Activated CD4-positive, alpha-beta T cell treated with anti-CD3 and anti-CD28 coated beads, Interleukin-2, amount 10 ng/mL, durations not matched to agents 7 days and 5 days (primary cell): Measurements from ENCODE around the gene EYA2. TPM values are rescaled to one million over a fixed set of nuclear protein-coding genes. Genes with fewer than 3 reads are reported as not detected.

Source experiments
- CTCF ChIA-PET: fragments of 350-600 bp; sonication (Branson Sonifier 250); formaldehyde crosslinking; loops from one replicate; lab custom pipeline; 2021; ENCODE audit warnings: antibody characterized with exemption; lab: Charles Lee
- POLR2A ChIA-PET: fragments of 350-600 bp; sonication (Branson Sonifier 250); formaldehyde crosslinking; loops from one replicate; lab custom pipeline; 2021; ENCODE audit warnings: antibody characterized with exemption; lab: Charles Lee
- DNase-seq: peaks from one replicate; pipeline ENCODE4 v3.0.0-alpha.2; 2020
- H3K27ac Mint-ChIP-seq: one replicate; pipeline ENCODE4 v1.8.0; 2021; ENCODE audit warnings: mild to moderate bottlenecking, moderate library complexity, mixed read lengths
- H3K27me3 Mint-ChIP-seq: one replicate; pipeline ENCODE4 v1.8.0; 2021; ENCODE audit warnings: mixed read lengths
- H3K36me3 Mint-ChIP-seq: one replicate; pipeline ENCODE4 v1.8.0; 2021; ENCODE audit warnings: low read depth, mixed read lengths
- H3K4me1 Mint-ChIP-seq: one replicate; pipeline ENCODE4 v1.8.0; 2021; ENCODE audit warnings: mixed read lengths
- H3K4me3 Mint-ChIP-seq: one replicate; pipeline ENCODE4 v1.8.0; 2021; ENCODE audit warnings: mild to moderate bottlenecking, moderate library complexity, mixed read lengths
- H3K9me3 Mint-ChIP-seq: one replicate; pipeline ENCODE4 v1.8.0; 2021; ENCODE audit warnings: mixed read lengths
- total RNA-seq, 2 experiments: library from RNA; stranded (reverse); gene quantifications; one replicate each; pipeline ENCODE4 v1.2.3, GENCODE V29; 2021

The EYA2 gene
- total RNA-seq, 2 experiments from 2014 or later: not detected

- peak; percentile 29 for DNase-seq
- H3K36me3 Mint-ChIP-seq: no peaks in the 10 kb centered on the region
- POLR2A ChIA-PET: no interaction called here
- no peaks in the 10 kb centered on the region for H3K27me3 Mint-ChIP-seq
- no peak overlapping the region for H3K4me3 Mint-ChIP-seq
- H3K27ac Mint-ChIP-seq: no peak overlapping the region
- peaks cover 4% of the 10 kb centered on the region for H3K4me1 Mint-ChIP-seq
- CTCF ChIA-PET: interaction anchor here (0.5 to 1.4 kb wide), 3 partner anchors 10 to 637 kb away, joined by 3 read pairs; no protein-coding TSS in a partner anchor
- H3K9me3 Mint-ChIP-seq: peaks cover 2% of the 10 kb centered on the region
Measured at GRCh38 chr20:47181056-47181862, 286.6 kb downstream of the EYA2 start.

DNA sequence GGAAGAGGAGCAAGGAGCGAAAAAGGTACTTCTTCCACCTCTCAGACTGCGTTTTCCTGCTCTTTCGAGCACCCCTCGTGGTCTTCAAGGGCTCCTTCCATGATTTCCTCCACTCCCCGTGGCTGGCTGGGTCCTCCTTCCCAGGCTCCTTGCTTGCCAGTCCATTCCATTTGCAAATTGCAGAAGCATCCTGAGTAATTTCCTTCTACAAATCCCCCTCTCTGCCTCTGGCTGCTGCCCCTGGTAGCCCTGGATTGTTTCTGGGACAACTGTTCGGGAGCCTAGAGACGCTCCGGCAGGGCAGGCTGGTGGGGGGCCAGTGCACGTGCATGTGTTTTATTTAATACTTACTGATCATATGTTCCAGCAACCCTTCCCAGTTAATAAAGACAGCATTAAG, 288.7 kb downstream of the EYA2 start:
- Mint-ChIP-seq H3K36me3 (no peaks in the 10 kb centered on the region), H3K9me3 (peaks cover 2% of the 10 kb centered on the region), H3K4me1 (peaks cover 9% of the 10 kb centered on the region), H3K27me3 (peaks cover 2% of the 10 kb centered on the region), H3K4me3 (no peak overlapping the region), H3K27ac (no peak overlapping the region)
- no peak for DNase-seq
- POLR2A ChIA-PET: no interaction called here
- CTCF ChIA-PET: interaction anchor here (0.5 to 1.0 kb wide), 2 partner anchors 179 to 186 kb away, joined by 3 read pairs; no protein-coding TSS in a partner anchor

GRCh38 chr20:47187450-47188195, 293.0 kb downstream of the EYA2 start:
- CTCF ChIA-PET: interaction anchor here (0.6 to 1.3 kb wide), 2 partner anchors 16 to 18 kb away, joined by 3 to 6 read pairs; no protein-coding TSS in a partner anchor
- no peak overlapping the region for H3K27ac Mint-ChIP-seq
- H3K9me3 Mint-ChIP-seq: no peaks in the 10 kb centered on the region
- H3K4me3 Mint-ChIP-seq: no peak overlapping the region
- peak; percentile 22 for DNase-seq
- peaks cover 14% of the 10 kb centered on the region for H3K27me3 Mint-ChIP-seq
- peaks cover 18% of the 10 kb centered on the region for H3K4me1 Mint-ChIP-seq
- no peaks in the 10 kb centered on the region for H3K36me3 Mint-ChIP-seq
- POLR2A ChIA-PET: no interaction called here

DNA sequence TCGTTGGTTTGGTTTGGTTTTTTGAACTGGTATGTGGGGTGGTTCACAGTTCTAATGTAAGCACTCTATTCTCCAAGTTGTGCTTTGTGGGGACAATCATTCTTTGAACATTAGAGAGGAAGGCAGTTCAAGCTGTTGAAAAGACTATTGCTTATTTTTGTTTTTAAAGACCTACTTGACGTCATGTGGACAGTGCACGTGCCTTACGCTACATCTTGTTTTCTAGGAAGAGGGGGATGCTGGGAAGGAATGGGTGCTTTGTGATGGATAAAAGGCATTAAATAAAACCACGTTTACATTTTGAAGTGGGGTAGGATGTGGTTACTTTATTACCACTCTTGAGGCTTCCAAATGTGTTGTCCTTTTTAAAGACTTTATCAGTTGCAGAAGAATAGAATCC, 293.9 kb downstream of the EYA2 start:
- peaks cover 14% of the 10 kb centered on the region for H3K27me3 Mint-ChIP-seq
- H3K9me3 Mint-ChIP-seq: no peaks in the 10 kb centered on the region
- POLR2A ChIA-PET: no interaction called here
- peaks cover 18% of the 10 kb centered on the region for H3K4me1 Mint-ChIP-seq
- H3K4me3 Mint-ChIP-seq: no peak overlapping the region
- CTCF ChIA-PET: no interaction called here
- DNase-seq: no peak
- H3K36me3 Mint-ChIP-seq: no peaks in the 10 kb centered on the region
- no peak overlapping the region for H3K27ac Mint-ChIP-seq

GRCh38 chr20:47189060-47189459, 294.4 kb downstream of the EYA2 start:
- Mint-ChIP-seq H3K4me3 (no peak overlapping the region), H3K4me1 (peaks cover 18% of the 10 kb centered on the region)
- CTCF ChIA-PET: interaction anchor here (0.6 to 1.9 kb wide), 3 partner anchors 16 to 1731 kb away, joined by 3 to 7 read pairs (median 5); no protein-coding TSS in a partner anchor

GRCh38 chr20:47191074-47191673, 296.5 kb downstream of the EYA2 start:
- POLR2A ChIA-PET: no interaction called here

More at GRCh38 chr20:47189060-47189459, 294.4 kb downstream of the EYA2 start:
- POLR2A ChIA-PET: no interaction called here
- no peak for DNase-seq
- H3K9me3 Mint-ChIP-seq: no peaks in the 10 kb centered on the region
- no peaks in the 10 kb centered on the region for H3K36me3 Mint-ChIP-seq
- no peak overlapping the region for H3K27ac Mint-ChIP-seq
- H3K27me3 Mint-ChIP-seq: peaks cover 14% of the 10 kb centered on the region

GRCh38 chr20:47191956-47192355, 297.3 kb downstream of the EYA2 start:
- no peak for DNase-seq
- H3K27me3 Mint-ChIP-seq: peaks cover 16% of the 10 kb centered on the region
- CTCF ChIA-PET: no interaction called here
- POLR2A ChIA-PET: no interaction called here
- H3K27ac Mint-ChIP-seq: no peak overlapping the region
- peaks cover 22% of the 10 kb centered on the region for H3K4me1 Mint-ChIP-seq
- H3K9me3 Mint-ChIP-seq: no peaks in the 10 kb centered on the region
- H3K36me3 Mint-ChIP-seq: no peaks in the 10 kb centered on the region
- H3K4me3 Mint-ChIP-seq: no peak overlapping the region

More at GRCh38 chr20:47191074-47191673, 296.5 kb downstream of the EYA2 start:
- no peak overlapping the region for H3K27ac Mint-ChIP-seq
- no peaks in the 10 kb centered on the region for H3K9me3 Mint-ChIP-seq
- DNase-seq: no peak
- no peaks in the 10 kb centered on the region for H3K36me3 Mint-ChIP-seq
- H3K4me1 Mint-ChIP-seq: peaks cover 16% of the 10 kb centered on the region
- CTCF ChIA-PET: no interaction called here
- H3K4me3 Mint-ChIP-seq: no peak overlapping the region
- H3K27me3 Mint-ChIP-seq: peaks cover 16% of the 10 kb centered on the region

DNA sequence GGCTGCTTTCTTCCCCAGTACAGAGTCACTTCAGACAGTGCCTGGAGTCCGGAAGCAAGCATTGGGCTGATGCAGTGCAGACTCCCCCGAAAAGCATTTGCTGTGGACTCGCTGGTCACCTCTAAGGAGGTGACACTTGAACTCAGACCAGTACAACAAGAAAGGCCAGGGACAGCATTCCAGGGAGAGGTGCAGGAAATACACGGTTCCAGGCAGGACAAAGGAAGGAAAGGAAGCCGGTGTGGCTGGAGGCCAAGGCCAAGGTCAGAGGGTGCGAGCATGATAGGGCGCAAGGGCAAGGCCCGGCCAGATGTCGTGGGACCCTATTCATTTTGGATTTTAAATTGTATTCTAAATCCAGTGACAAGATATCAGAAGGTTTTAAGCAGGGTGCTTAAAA, 300.9 kb downstream of the EYA2 start:
- Mint-ChIP-seq H3K4me1 (peaks cover 13% of the 10 kb centered on the region), H3K9me3 (no peaks in the 10 kb centered on the region), H3K27ac (no peak overlapping the region), H3K4me3 (no peak overlapping the region), H3K27me3 (peaks cover 3% of the 10 kb centered on the region), H3K36me3 (no peaks in the 10 kb centered on the region)
- no peak for DNase-seq
- POLR2A ChIA-PET: no interaction called here
- CTCF ChIA-PET: interaction anchor here (1.2 to 2.9 kb wide), 2 partner anchors 133 to 188 kb away, joined by 3 to 18 read pairs; no protein-coding TSS in a partner anchor

DNA sequence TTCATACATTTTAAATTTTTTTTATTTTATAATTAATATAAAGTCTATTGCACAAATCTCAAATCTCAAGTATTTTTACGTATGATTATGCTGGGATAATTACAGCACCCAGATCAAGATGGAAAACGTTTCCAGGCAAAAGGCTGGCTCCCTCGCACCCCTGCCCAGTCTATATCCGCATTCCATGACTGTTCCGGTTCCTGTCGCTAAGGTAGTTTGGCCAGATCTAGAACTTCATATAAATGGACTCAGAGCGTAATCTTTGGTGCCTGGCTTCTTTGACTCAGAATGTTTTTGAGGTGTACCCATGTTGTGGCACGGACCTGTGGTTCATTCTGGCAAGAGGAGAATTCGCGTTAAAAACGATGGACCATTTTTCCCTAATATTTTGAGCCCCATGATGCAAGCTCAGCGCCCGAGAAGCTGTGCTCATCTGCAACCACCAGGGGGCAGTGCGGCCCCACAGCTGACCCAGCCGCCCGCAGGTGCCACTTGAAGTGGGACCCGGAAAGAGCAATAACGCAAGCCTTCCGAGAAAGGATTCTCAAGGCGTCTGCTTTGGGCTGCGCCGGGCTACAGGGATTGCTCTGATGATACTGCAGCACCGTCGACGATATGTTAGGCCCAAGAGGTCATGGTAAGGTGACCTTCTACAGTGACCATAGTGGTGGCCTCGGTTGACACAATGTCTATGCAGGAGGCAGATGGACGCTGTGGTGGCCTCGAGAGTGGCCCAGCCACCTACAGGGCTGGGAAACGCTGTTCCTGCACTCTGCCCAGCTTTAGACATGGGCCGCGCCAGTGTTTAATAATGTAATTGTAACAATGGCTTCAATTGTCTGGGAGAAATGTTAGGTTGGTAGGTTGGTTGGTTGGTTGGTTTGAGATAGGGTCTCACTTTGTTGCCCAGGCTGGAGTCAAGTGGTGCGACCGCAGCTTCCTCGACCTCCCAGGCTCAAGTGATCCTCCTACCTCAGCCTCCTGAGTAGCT, 301.7 kb downstream of the EYA2 start:
- peaks cover 13% of the 10 kb centered on the region for H3K4me1 Mint-ChIP-seq
- peak; percentile 83 for DNase-seq
- H3K27me3 Mint-ChIP-seq: peaks cover 3% of the 10 kb centered on the region
- POLR2A ChIA-PET: interaction anchor here (0.6 to 0.7 kb wide), 2 partner anchors 214 to 892 kb away, joined by 3 read pairs; no protein-coding TSS in a partner anchor
- peak overlapping the region; percentile 50 for H3K27ac Mint-ChIP-seq
- CTCF ChIA-PET: interaction anchor here (0.6 to 3.3 kb wide), 16 partner anchors 9 to 1327 kb away, joined by 3 to 28 read pairs (median 3); partner anchors contain the start of gene ZMYND8
- no peaks in the 10 kb centered on the region for H3K9me3 Mint-ChIP-seq
- H3K4me3 Mint-ChIP-seq: no peak overlapping the region
- H3K36me3 Mint-ChIP-seq: no peaks in the 10 kb centered on the region

GRCh38 chr20:47198254-47198671, 303.6 kb downstream of the EYA2 start:
- ChIA-PET POLR2A (no interaction called here), CTCF (interaction anchor here (0.8 to 3.3 kb wide), 3 partner anchors 29 to 466 kb away, joined by 3 to 28 read pairs (median 3); no protein-coding TSS in a partner anchor)
- no peak for DNase-seq

DNA sequence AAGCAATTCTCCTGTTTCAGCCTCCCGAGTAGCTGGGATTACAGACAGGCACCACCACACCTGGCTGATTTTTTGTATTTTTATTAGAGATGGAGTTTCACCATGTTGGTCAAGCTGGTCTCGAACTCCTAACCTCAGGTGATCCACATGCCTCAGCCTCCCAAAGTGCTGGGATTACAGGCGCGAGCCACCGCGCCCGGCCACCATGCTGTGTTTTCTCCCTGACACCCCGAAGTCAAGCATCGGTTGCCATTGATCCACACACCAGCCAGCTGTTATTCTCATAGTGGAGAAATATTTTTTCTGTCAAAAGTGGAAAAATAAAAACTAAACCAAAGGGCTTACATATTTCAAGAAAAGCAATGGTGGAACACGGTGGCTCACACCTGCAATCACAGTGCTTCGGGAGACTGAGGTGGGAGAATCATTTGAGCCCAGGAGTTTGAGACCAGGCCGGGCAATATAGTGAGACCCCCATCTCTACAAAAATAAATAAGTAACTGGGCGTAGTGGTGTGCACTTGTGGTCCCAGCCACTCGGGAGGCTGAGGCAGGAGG, 304.4 kb downstream of the EYA2 start:
- no peak for DNase-seq
- ChIA-PET POLR2A (no interaction called here), CTCF (interaction anchor here (0.9 to 3.3 kb wide), 5 partner anchors 11 to 1421 kb away, joined by 3 to 28 read pairs (median 3); no protein-coding TSS in a partner anchor)
- Mint-ChIP-seq H3K4me3 (no peak overlapping the region), H3K4me1 (peaks cover 13% of the 10 kb centered on the region), H3K36me3 (no peaks in the 10 kb centered on the region), H3K27me3 (peaks cover 2% of the 10 kb centered on the region), H3K27ac (no peak overlapping the region), H3K9me3 (no peaks in the 10 kb centered on the region)

More at GRCh38 chr20:47198254-47198671, 303.6 kb downstream of the EYA2 start:
- no peaks in the 10 kb centered on the region for H3K9me3 Mint-ChIP-seq
- no peak overlapping the region for H3K27ac Mint-ChIP-seq
- no peaks in the 10 kb centered on the region for H3K36me3 Mint-ChIP-seq
- peaks cover 13% of the 10 kb centered on the region for H3K4me1 Mint-ChIP-seq
- no peak overlapping the region for H3K4me3 Mint-ChIP-seq
- peaks cover 2% of the 10 kb centered on the region for H3K27me3 Mint-ChIP-seq
